HEK293 (cell line): ENCODE data around the gene KCNAB2.

Source experiments
- CTCF ChIP-seq: fragments of 450-650 bp; formaldehyde crosslinking; IDR thresholded peaks from 2 replicates; pipeline ENCODE4 v1.5.1; 2016; ENCODE audit warnings: missing biosample characterization, missing genetic modification characterization
- ELK4 ChIP-seq: IDR thresholded peaks from 2 replicates; pipeline ENCODE4 v1.6.1; 2011; ENCODE audit warnings: mild to moderate bottlenecking, low read depth, low read length, borderline replicate concordance
- HOXC10 ChIP-seq: sonication (generic); formaldehyde crosslinking; IDR thresholded peaks from 2 replicates; pipeline ENCODE4 v1.8.1; 2023; ENCODE audit warnings: mild to moderate bottlenecking, missing genetic modification reagents
- REST ChIP-seq: fragments of 450-650 bp; formaldehyde crosslinking; IDR thresholded peaks from 2 replicates; pipeline ENCODE4 v1.5.1; 2016; ENCODE audit warnings: missing biosample characterization, missing genetic modification characterization
- YY1 ChIP-seq: fragments of 450-650 bp; formaldehyde crosslinking; IDR thresholded peaks from 2 replicates; pipeline ENCODE4 v1.5.1; 2018; ENCODE audit warnings: missing biosample characterization, missing genetic modification characterization
- ZBTB26 ChIP-seq: fragments of 450-650 bp; formaldehyde crosslinking; optimal IDR thresholded peaks from 2 replicates; pipeline ENCODE3; 2016; ENCODE audit warnings: missing biosample characterization, mild to moderate bottlenecking, missing genetic modification characterization
- ZFHX2 ChIP-seq: fragments of 450-650 bp; formaldehyde crosslinking; conservative IDR thresholded peaks from 2 replicates; pipeline ENCODE4 v1.5.1; 2016; ENCODE audit warnings: missing biosample characterization, missing genetic modification characterization
- ZNF239 ChIP-seq: fragments of 450-650 bp; formaldehyde crosslinking; IDR thresholded peaks from 2 replicates; pipeline ENCODE4 v1.5.1; 2016; ENCODE audit warnings: missing biosample characterization, missing genetic modification characterization
- ZNF624 ChIP-seq: fragments of 450-650 bp; formaldehyde crosslinking; IDR thresholded peaks from 2 replicates; pipeline ENCODE4 v1.5.1; 2017; ENCODE audit warnings: missing biosample characterization, missing genetic modification characterization
- ZNF645 ChIP-seq: fragments of 450-650 bp; formaldehyde crosslinking; IDR thresholded peaks from 2 replicates; pipeline ENCODE4; 2016; ENCODE audit warnings: missing biosample characterization, missing genetic modification characterization

- TF ChIP-seq REST (tag by site-specific recombination) (no peak), CTCF (tag by site-specific recombination) (no peak), ZBTB26 (tag by site-specific recombination) (no peak), ZNF645 (tag by site-specific recombination) (no peak), HOXC10 (CRISPR knock-in tag) (no peak), ZNF239 (tag by site-specific recombination) (no peak), ZNF624 (tag by site-specific recombination) (no peak), YY1 (tag by site-specific recombination) (no peak), ELK4 (no peak), ZFHX2 (tag by site-specific recombination) (no peak)
Measured at GRCh38 chr1:6129313-6129712, 83.6 kb downstream of the KCNAB2 start.
